Thyroid gland (tissue), 4 donors: ENCODE results near the gene ABCA2. TPM values are rescaled to one million over a fixed set of nuclear protein-coding genes. Genes with fewer than 3 reads are reported as not detected.

Source experiments
- DNase-seq, 2 donors: peaks; one replicate each; pipeline ENCODE4 v3.0.0-alpha.2; 2019
- H3K27ac ChIP-seq, 3 donors: fragments of 200-600 bp; sonication (generic); 1 replicate in 2 of 3; 2 replicates in 1 of 3; pipeline ENCODE4 v1.5.1; 2016 to 2019; ENCODE audit warnings: mild to moderate bottlenecking in 1 of 3, moderate library complexity in 1 of 3
- H3K27me3 ChIP-seq: fragments of 200-600 bp; sonication (generic); one replicate; pipeline ENCODE4 v1.5.1; 2019
- H3K36me3 ChIP-seq, 2 donors: fragments of 200-600 bp; sonication (generic); one replicate each; pipeline ENCODE4 v1.5.1; 2016 to 2019
- H3K4me1 ChIP-seq, 2 donors: fragments of 200-600 bp; sonication (generic); one replicate each; pipeline ENCODE4 v1.5.1; 2017 to 2019
- H3K4me3 ChIP-seq, 3 donors: fragments of 200-600 bp; sonication (generic); replicated peaks in 1 of 3; 1 replicate in 2 of 3; 2 replicates in 1 of 3; pipeline ENCODE4 v1.5.1; 2016; ENCODE audit warnings: mild to moderate bottlenecking in 1 of 3
- H3K9me3 ChIP-seq: fragments of 200-600 bp; sonication (generic); one replicate; pipeline ENCODE4 v1.5.1; 2017
- CTCF ChIP-seq, 6 experiments: fragments of 200-600 bp in 3 of 6; fragments of 450-650 bp in 3 of 6; sonication (generic) in 3 of 6; IDR thresholded peaks; one replicate each; pipeline ENCODE4 v1.5.1; 2016 to 2019; ENCODE audit warnings: antibody characterized with exemption in 6 of 6, mild to moderate bottlenecking in 2 of 6, inconsistent platforms in 1 of 6, moderate library complexity in 1 of 6
- POLR2A ChIP-seq, 2 donors: fragments of 450-650 bp; IDR thresholded peaks; one replicate each; pipeline ENCODE4 v1.6.1; 2017; ENCODE audit warnings: antibody characterized with exemption in 2 of 2, mild to moderate bottlenecking in 2 of 2, moderate library complexity in 1 of 2
- WGBS, 2 donors: methylation state at CpG; one replicate each; pipeline ENCODE4 v1.1.5; 2017; 5-methylcytosine and 5-hydroxymethylcytosine counted together
- intact Hi-C: fragments of 100-400 bp; cut with DNase I; formaldehyde crosslinking; loops from one replicate; pipeline ENCODE4 v1.15.1; 2023
- total RNA-seq, 4 donors: library from RNA; depleted of rRNA; stranded (reverse); fragments of >200 nt; gene quantifications; one replicate each; pipeline ENCODE4 v1.2.3, GENCODE V29; 2016

ABCA2 gene
- total RNA-seq, 4 donors from 2014 or later: 36.8 to 59.7 (median 50.2) TPM

- TF ChIP-seq POLR2A (IDR thresholded peaks at IDR 0.05) (no peak), CTCF (IDR thresholded peaks at IDR 0.05) (no peak)
- no peak for DNase-seq
- Histone ChIP-seq H3K4me3 (no peak overlapping the region), H3K27ac (no peak overlapping the region), H3K9me3 (no peaks in the 10 kb centered on the region), H3K36me3 (no peaks in the 10 kb centered on the region), H3K4me1 (peaks cover under 1 to 10% of the 10 kb centered on the region in 2 donors), H3K27me3 (no peaks in the 10 kb centered on the region)
- 93 to 97% methylated on average over 4 to 8 of the region's 9 CpGs for WGBS, 2 donors
- intact Hi-C loops: no loop called here
These were observed 44.9 kb downstream of the ABCA2 start for GRCh38 chr9:136983167-136983566.

DNA sequence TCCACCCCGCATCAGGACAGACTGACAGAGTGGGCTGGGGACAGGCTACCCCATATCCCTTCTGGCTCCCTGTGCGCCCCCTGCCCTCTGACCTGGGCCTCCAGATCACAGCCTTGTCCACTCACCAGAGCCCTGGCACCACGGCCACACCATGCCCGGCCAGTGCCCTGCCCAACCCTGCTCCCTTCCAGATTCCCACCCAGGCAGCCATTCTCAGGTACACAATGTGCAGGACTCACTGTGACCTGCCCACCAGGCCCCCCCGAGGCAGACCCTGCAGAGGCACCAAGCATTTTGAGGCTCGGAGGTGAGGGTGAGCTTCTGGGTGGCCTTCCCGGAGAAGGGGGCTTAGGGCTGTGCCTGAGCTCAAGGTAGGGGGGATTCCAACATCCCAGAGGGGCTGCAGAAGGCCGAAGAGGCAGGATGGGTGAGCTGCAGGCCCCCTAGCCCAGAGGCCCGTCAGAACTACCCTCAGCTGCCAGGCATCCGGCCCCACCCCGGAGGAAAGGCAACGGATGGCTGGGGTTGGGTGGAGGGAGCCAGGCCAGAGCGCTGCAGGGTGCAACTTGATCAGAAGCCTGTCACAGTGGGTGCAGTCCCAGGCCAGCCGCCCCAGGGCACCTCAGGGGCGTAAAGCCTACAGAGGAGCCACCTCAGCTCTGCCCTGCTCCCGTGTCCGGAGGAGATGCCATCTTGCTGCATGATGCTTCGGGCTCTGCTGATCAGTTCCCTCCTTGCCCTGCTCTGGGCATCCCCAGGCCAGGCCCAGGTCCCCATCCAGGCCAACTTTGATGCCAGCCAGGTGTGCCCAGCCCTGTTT lies 45.6 kb downstream of the ABCA2 start, which contains the start of gene LCNL1:
LCNL1 (plus strand) TSS at position 762 of the 820 bp plus-strand sequence. CDS start 594 bp downstream, outside the sequence.
- Histone ChIP-seq H3K4me1 (peaks cover 7 to 17% of the 10 kb centered on the region in 2 donors), H3K36me3 (no peaks in the 10 kb centered on the region), H3K27me3 (no peaks in the 10 kb centered on the region), H3K27ac (peak within 1 kb of the TSS in 2 of 3 donors; percentile 23 to 59), H3K9me3 (no peaks in the 10 kb centered on the region), H3K4me3 (no peak within 1 kb of the TSS)
- TF ChIP-seq CTCF (IDR thresholded peaks at IDR 0.05): no peak
- TF ChIP-seq POLR2A (IDR thresholded peaks at IDR 0.05): no peak
- 76 to 86% methylated on average over 11 to 14 of the region's 18 CpGs for WGBS, 2 donors
- intact Hi-C loops: no loop called here
- DNase-seq: no peak

- Histone ChIP-seq H3K9me3 (no peaks in the 10 kb centered on the region), H3K4me1 (peaks cover 7 to 20% of the 10 kb centered on the region in 2 donors), H3K36me3 (no peaks in the 10 kb centered on the region), H3K27me3 (no peaks in the 10 kb centered on the region), H3K4me3 (no peak overlapping the region), H3K27ac (peak overlapping the region in 2 of 3 donors; percentile 23 to 59)
- TF ChIP-seq POLR2A (IDR thresholded peaks at IDR 0.05): no peak
- TF ChIP-seq CTCF (IDR thresholded peaks at IDR 0.05): no peak
- no peak for DNase-seq
- intact Hi-C loops: no loop called here
- 60 to 73% methylated on average over 11 to 13 of the region's 17 CpGs for WGBS, 2 donors
These were observed 46.3 kb downstream of the ABCA2 start for GRCh38 chr9:136981588-136982231.

- peaks cover 7 to 20% of the 10 kb centered on the region in 2 donors for H3K4me1 ChIP-seq
- no peak overlapping the region for H3K27ac ChIP-seq
- no peak overlapping the region for H3K4me3 ChIP-seq
- TF ChIP-seq POLR2A (IDR thresholded peaks at IDR 0.05) (no peak), CTCF (IDR thresholded peaks at IDR 0.05) (no peak)
- intact Hi-C loops: no loop called here
- no peak for DNase-seq
- H3K27me3 ChIP-seq: no peaks in the 10 kb centered on the region
- no peaks in the 10 kb centered on the region for H3K36me3 ChIP-seq
- 86 to 92% methylated on average over 16 of the region's 16 CpGs for WGBS, 2 donors
- no peaks in the 10 kb centered on the region for H3K9me3 ChIP-seq
These were observed 47.2 kb downstream of the ABCA2 start for GRCh38 chr9:136980669-136981478.
